ENCODE measurements around the gene ACBD6. TPM values are rescaled to one million over a fixed set of nuclear protein-coding genes. Genes with fewer than 3 reads are reported as not detected.
"Not testable (repeated sequence)": the region's sequence is repeated elsewhere in the genome, so short reads cannot be mapped to it uniquely, and the experiment has no call there.

ACBD6 gene
- total RNA-seq, 1 donor from 2014 or later = 80.5 TPM

- peaks cover 29% of the 10 kb centered on the region for H3K9me3 Mint-ChIP-seq
- no peak overlapping the region for H3K4me3 Mint-ChIP-seq
- DNase-seq (ENCODE audit: low spot score in 2 of 2, unreplicated experiment in 2 of 2) = no peak
- no peaks in the 10 kb centered on the region for H3K4me1 Mint-ChIP-seq
- no peaks in the 10 kb centered on the region for H3K27me3 Mint-ChIP-seq (ENCODE audit: low read depth)
- no peak for TF ChIP-seq CTCF (IDR thresholded peaks at IDR 0.05; ENCODE audit: unreplicated experiment)
- H3K27ac Mint-ChIP-seq = no peak overlapping the region
- H3K36me3 Mint-ChIP-seq = peaks cover 41% of the 10 kb centered on the region
These were observed 87.0 kb downstream of the ACBD6 start for GRCh38 chr1:180415236-180415848.

DNA sequence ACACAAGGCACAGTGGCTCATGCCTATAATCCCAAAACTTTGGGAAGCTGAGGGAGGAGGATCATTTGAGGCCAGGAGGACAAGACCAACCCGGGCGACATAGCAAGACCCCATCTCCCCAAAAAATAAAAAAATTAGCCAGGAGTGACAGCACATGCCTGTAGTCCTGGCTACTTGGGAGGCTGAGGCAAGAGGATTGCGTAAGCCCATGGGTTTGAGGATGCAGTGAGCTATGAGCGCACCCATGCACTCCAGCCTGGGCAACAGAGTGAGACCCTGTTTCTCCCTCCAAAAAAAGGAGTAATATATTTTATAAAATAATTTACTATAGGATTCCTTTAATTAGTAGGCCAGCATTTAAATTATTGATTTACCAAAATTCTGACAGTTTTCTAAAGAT lies 89.8 kb downstream of the ACBD6 start:
- H3K4me3 Mint-ChIP-seq = no peak overlapping the region
- H3K9me3 Mint-ChIP-seq = peaks cover 23% of the 10 kb centered on the region
- no peaks in the 10 kb centered on the region for H3K4me1 Mint-ChIP-seq
- H3K36me3 Mint-ChIP-seq = peaks cover 40% of the 10 kb centered on the region
- no peak for DNase-seq (ENCODE audit: low spot score in 2 of 2, unreplicated experiment in 2 of 2)
- no peaks in the 10 kb centered on the region for H3K27me3 Mint-ChIP-seq (ENCODE audit: low read depth)
- TF ChIP-seq CTCF (IDR thresholded peaks at IDR 0.05; ENCODE audit: unreplicated experiment) = no peak
- no peak overlapping the region for H3K27ac Mint-ChIP-seq

DNA sequence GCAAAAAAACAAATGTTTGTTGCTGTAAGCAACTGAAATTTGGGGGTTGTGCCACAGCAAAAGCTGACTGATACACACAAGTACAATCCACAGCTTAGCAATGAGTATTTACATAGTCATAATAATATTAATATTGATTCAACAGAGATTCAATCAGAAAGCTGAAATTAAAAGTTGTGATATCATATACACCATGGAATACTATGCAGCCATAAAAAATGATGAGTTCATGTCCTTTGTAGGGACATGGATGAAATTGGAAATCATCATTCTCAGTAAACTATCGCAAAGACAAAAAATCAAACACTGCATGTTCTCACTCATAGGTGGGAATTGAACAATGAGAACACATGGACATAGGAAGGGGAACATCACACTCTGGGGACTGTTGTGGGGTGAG lies 94.2 kb downstream of the ACBD6 start:
- not testable (repeated sequence) for H3K27ac Mint-ChIP-seq; DNase-seq (ENCODE audit: low spot score in 2 of 2, unreplicated experiment in 2 of 2); H3K27me3 Mint-ChIP-seq (ENCODE audit: low read depth); H3K9me3 Mint-ChIP-seq; H3K4me3 Mint-ChIP-seq; H3K4me1 Mint-ChIP-seq
- peaks cover 33% of the 10 kb centered on the region for H3K36me3 Mint-ChIP-seq

DNA sequence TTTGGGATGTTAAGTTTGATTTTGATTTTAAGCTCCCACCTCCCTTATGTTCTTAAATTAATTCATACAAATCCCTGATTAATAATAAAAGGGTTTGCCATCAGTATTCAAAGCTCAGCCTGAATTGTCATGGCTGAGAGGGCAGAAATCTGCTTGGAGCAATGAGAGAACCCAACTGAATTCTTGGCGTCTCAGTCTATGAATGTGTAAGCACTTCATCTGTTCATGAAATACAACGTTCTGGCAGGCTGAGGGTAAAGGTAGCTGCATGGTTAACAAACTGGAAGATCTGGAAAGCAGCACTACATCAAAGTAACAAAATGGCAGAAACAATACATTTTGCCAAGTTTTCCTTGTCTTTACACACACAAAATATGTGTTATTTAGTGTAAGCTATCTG lies 95.3 kb downstream of the ACBD6 start:
- H3K27me3 Mint-ChIP-seq (ENCODE audit: low read depth) = no peaks in the 10 kb centered on the region
- no peak overlapping the region for H3K27ac Mint-ChIP-seq
- no peak overlapping the region for H3K4me3 Mint-ChIP-seq
- peaks cover 6% of the 10 kb centered on the region for H3K4me1 Mint-ChIP-seq
- H3K36me3 Mint-ChIP-seq = peaks cover 26% of the 10 kb centered on the region
- H3K9me3 Mint-ChIP-seq = peaks cover 9% of the 10 kb centered on the region
- TF ChIP-seq CTCF (IDR thresholded peaks at IDR 0.05; ENCODE audit: unreplicated experiment) = no peak
- DNase-seq (ENCODE audit: low spot score in 2 of 2, unreplicated experiment in 2 of 2) = no peak

GRCh38 chr1:180402551-180402950 lies 99.8 kb downstream of the ACBD6 start:
- H3K36me3 Mint-ChIP-seq = peaks cover 5% of the 10 kb centered on the region
- H3K4me1 Mint-ChIP-seq = peaks cover 6% of the 10 kb centered on the region
- no peaks in the 10 kb centered on the region for H3K27me3 Mint-ChIP-seq (ENCODE audit: low read depth)
- H3K4me3 Mint-ChIP-seq = no peak overlapping the region
- H3K9me3 Mint-ChIP-seq = no peaks in the 10 kb centered on the region
- H3K27ac Mint-ChIP-seq = no peak overlapping the region
- TF ChIP-seq CTCF (IDR thresholded peaks at IDR 0.05; ENCODE audit: unreplicated experiment) = no peak
- no peak for DNase-seq (ENCODE audit: low spot score in 2 of 2, unreplicated experiment in 2 of 2)

DNA sequence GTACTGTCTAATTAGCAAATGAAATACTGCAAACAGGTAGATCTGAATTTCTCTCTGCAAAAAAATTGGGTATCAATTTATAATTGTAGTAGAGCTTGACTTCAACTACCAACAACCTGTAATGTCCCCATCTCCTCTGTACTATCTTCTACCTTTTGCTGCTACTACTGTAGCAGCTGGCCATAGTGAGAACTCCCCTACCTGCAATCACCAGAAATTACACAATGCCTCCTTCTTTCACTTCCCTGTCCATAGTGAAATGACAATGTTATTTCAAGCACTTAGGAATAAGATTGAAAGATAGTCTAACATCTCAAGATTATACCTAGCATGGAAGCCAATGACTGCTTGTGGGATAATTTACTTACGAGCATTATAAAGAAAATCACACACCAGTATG lies 100.4 kb downstream of the ACBD6 start:
- no peak for TF ChIP-seq CTCF (IDR thresholded peaks at IDR 0.05; ENCODE audit: unreplicated experiment)
- Mint-ChIP-seq H3K9me3 (no peaks in the 10 kb centered on the region), H3K36me3 (peaks cover 10% of the 10 kb centered on the region), H3K4me3 (no peak overlapping the region), H3K27me3 (ENCODE audit: low read depth) (no peaks in the 10 kb centered on the region), H3K4me1 (peaks cover 5% of the 10 kb centered on the region), H3K27ac (no peak overlapping the region)
- no peak for DNase-seq (ENCODE audit: low spot score in 2 of 2, unreplicated experiment in 2 of 2)
